Measurements from ENCODE around the gene CCL17. TPM values are rescaled to one million over a fixed set of nuclear protein-coding genes. Genes with fewer than 3 reads are reported as not detected.
A peak's percentile ranks its signal among the peaks of the same experiment; 100 is the strongest.
"Not testable (repeated sequence)": the region's sequence is repeated elsewhere in the genome, so short reads cannot be mapped to it uniquely, and the experiment has no call there.

CCL17 gene
- total RNA-seq, 1 experiment from 2014 or later: not detected

- Histone ChIP-seq H3K9me3 (no peaks in the 10 kb centered on the region), H3K36me3 (ENCODE audit: control insufficient read depth, insufficient read depth, low read length) (no peaks in the 10 kb centered on the region), H3K4me1 (peaks cover 13% of the 10 kb centered on the region), H3K27me3 (replicated peaks; ENCODE audit: control insufficient read depth, insufficient read depth, low read length) (no peaks in the 10 kb centered on the region), H3K4me3 (ENCODE audit: low read depth, low read length) (no peak within 1 kb of the TSS)
- Mint-ChIP-seq H3K4me1 (ENCODE audit: low read depth, unreplicated experiment) (peaks cover 13% of the 10 kb centered on the region), H3K36me3 (ENCODE audit: insufficient read depth, unreplicated experiment) (no peaks in the 10 kb centered on the region), H3K9me3 (ENCODE audit: unreplicated experiment) (no peaks in the 10 kb centered on the region), H3K27me3 (ENCODE audit: insufficient read depth, unreplicated experiment) (no peaks in the 10 kb centered on the region), H3K27ac (ENCODE audit: unreplicated experiment) (peak within 1 kb of the TSS; percentile 48), H3K4me3 (ENCODE audit: unreplicated experiment) (no peak within 1 kb of the TSS)
- no TSS peak for BruUV-seq (replicated peaks)
- intact Hi-C loops (cut with micrococcal nuclease; ENCODE audit: unreplicated experiment): no loop called here
- POLR2A ChIA-PET: no interaction called here
- CTCF ChIA-PET: no interaction called here
- no peak for TF ChIP-seq CTCF (IDR thresholded peaks at IDR 0.05; ENCODE audit: insufficient read depth in 1 of 2, low read depth in 1 of 2, low read length in 1 of 2, severe bottlenecking in 1 of 2, unreplicated experiment in 1 of 2)
- DNase-seq: no peak
Measured at GRCh38 chr16:57372372-57373116, 32.0 kb upstream of the CCL17 start, which contains the start of gene CX3CL1. CX3CL1 (plus strand) TSS chr16:57372490; CDS start chr16:57372569, 79 bp downstream.

- no peak for TF ChIP-seq CTCF (IDR thresholded peaks at IDR 0.05; ENCODE audit: insufficient read depth in 1 of 2, low read depth in 1 of 2, low read length in 1 of 2, severe bottlenecking in 1 of 2, unreplicated experiment in 1 of 2)
- POLR2A ChIA-PET: no interaction called here
- no peaks in the 10 kb centered on the region for H3K36me3 ChIP-seq (ENCODE audit: control insufficient read depth, insufficient read depth, low read length)
- no peak overlapping the region for H3K4me3 ChIP-seq (ENCODE audit: low read depth, low read length)
- no peak overlapping the region for H3K4me3 Mint-ChIP-seq (ENCODE audit: unreplicated experiment)
- H3K27me3 ChIP-seq (replicated peaks; ENCODE audit: control insufficient read depth, insufficient read depth, low read length): no peaks in the 10 kb centered on the region
- no peaks in the 10 kb centered on the region for H3K9me3 ChIP-seq
- peaks cover 19% of the 10 kb centered on the region for H3K4me1 ChIP-seq
- no peaks in the 10 kb centered on the region for H3K27me3 Mint-ChIP-seq (ENCODE audit: insufficient read depth, unreplicated experiment)
- intact Hi-C loops (cut with micrococcal nuclease; ENCODE audit: unreplicated experiment): no loop called here
- no peaks in the 10 kb centered on the region for H3K9me3 Mint-ChIP-seq (ENCODE audit: unreplicated experiment)
- peak overlapping the region; percentile 48 for H3K27ac Mint-ChIP-seq (ENCODE audit: unreplicated experiment)
- H3K4me1 Mint-ChIP-seq (ENCODE audit: low read depth, unreplicated experiment): peaks cover 20% of the 10 kb centered on the region
- CTCF ChIA-PET: no interaction called here
- BruUV-seq (replicated peaks): no TSS peak
- no peak for DNase-seq
- H3K36me3 Mint-ChIP-seq (ENCODE audit: insufficient read depth, unreplicated experiment): no peaks in the 10 kb centered on the region
Measured at GRCh38 chr16:57373117-57373947, 31.2 kb upstream of the CCL17 start.

GRCh38 chr16:57374067-57374534, 30.5 kb upstream of the CCL17 start:
- ChIA-PET CTCF (no interaction called here), POLR2A (no interaction called here)
- Histone ChIP-seq H3K4me3 (ENCODE audit: low read depth, low read length) (no peak overlapping the region), H3K36me3 (ENCODE audit: control insufficient read depth, insufficient read depth, low read length) (no peaks in the 10 kb centered on the region), H3K27me3 (replicated peaks; ENCODE audit: control insufficient read depth, insufficient read depth, low read length) (no peaks in the 10 kb centered on the region), H3K4me1 (peaks cover 19% of the 10 kb centered on the region), H3K9me3 (no peaks in the 10 kb centered on the region)
- H3K4me1 Mint-ChIP-seq (ENCODE audit: low read depth, unreplicated experiment): peaks cover 20% of the 10 kb centered on the region
- intact Hi-C loops (cut with micrococcal nuclease; ENCODE audit: unreplicated experiment): no loop called here
- H3K36me3 Mint-ChIP-seq (ENCODE audit: insufficient read depth, unreplicated experiment): no peaks in the 10 kb centered on the region
- no peak for TF ChIP-seq CTCF (IDR thresholded peaks at IDR 0.05; ENCODE audit: insufficient read depth in 1 of 2, low read depth in 1 of 2, low read length in 1 of 2, severe bottlenecking in 1 of 2, unreplicated experiment in 1 of 2)
- no peak overlapping the region for H3K4me3 Mint-ChIP-seq (ENCODE audit: unreplicated experiment)
- no TSS peak for BruUV-seq (replicated peaks)
- H3K27me3 Mint-ChIP-seq (ENCODE audit: insufficient read depth, unreplicated experiment): no peaks in the 10 kb centered on the region
- H3K27ac Mint-ChIP-seq (ENCODE audit: unreplicated experiment): peak overlapping the region; percentile 48
- no peak for DNase-seq
- no peaks in the 10 kb centered on the region for H3K9me3 Mint-ChIP-seq (ENCODE audit: unreplicated experiment)

- DNase-seq; intact Hi-C loops (cut with micrococcal nuclease; ENCODE audit: unreplicated experiment); H3K4me3 Mint-ChIP-seq (ENCODE audit: unreplicated experiment); BruUV-seq (replicated peaks); H3K36me3 ChIP-seq (ENCODE audit: control insufficient read depth, insufficient read depth, low read length); CTCF ChIA-PET; H3K27me3 Mint-ChIP-seq (ENCODE audit: insufficient read depth, unreplicated experiment); H3K9me3 Mint-ChIP-seq (ENCODE audit: unreplicated experiment); H3K36me3 Mint-ChIP-seq (ENCODE audit: insufficient read depth, unreplicated experiment); H3K4me3 ChIP-seq (ENCODE audit: low read depth, low read length); H3K27me3 ChIP-seq (replicated peaks; ENCODE audit: control insufficient read depth, insufficient read depth, low read length); H3K27ac Mint-ChIP-seq (ENCODE audit: unreplicated experiment); H3K9me3 ChIP-seq; POLR2A ChIA-PET: not testable (repeated sequence)
- peaks cover 19% of the 10 kb centered on the region for H3K4me1 ChIP-seq
- H3K4me1 Mint-ChIP-seq (ENCODE audit: low read depth, unreplicated experiment): peaks cover 20% of the 10 kb centered on the region
Measured at GRCh38 chr16:57374925-57375465, 29.6 kb upstream of the CCL17 start.

Data from Caco-2 (cell line).